Panc1 (cell line): ENCODE measurements around the gene RANBP3.

Experiments
- TF ChIP-seq, protein P1 (sequence below): fragments of 450-650 bp; IDR thresholded peaks from 2 replicates; pipeline ENCODE4 v1.5.1; 2017; ENCODE audit warnings: mild to moderate bottlenecking
- TF ChIP-seq, protein P2 (sequence below), 2 experiments: IDR thresholded peaks; 2 replicates each; pipeline ENCODE4 v1.6.1; 2011 to 2012; ENCODE audit warnings: low read depth in 2 of 2, control low read depth in 1 of 2, low read length in 1 of 2, mild to moderate bottlenecking in 1 of 2, moderate library complexity in 1 of 2; ENCODE audit not compliant: insufficient read depth in 1 of 2

DNA sequence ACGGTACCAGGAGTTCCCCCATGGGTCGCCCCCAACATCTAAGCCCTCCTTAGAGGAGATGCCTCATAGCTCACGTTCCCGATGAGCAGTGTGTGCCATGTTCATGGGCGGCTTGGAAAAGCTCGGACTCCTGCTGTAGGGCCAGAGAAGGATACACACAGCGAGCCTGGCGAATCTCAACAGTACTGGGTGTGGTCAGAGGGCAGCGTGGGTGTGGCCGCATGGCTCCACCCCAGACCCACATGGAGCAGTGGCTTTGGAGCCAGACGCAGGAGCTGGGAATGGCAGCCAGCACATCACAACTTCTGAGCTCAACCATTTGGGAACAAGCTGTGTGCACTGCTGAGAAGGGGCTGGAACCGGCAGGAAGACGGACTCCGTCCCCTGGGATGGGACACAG is 48.3 kb downstream of the RANBP3 start:
- TF ChIP-seq, protein P1, sequence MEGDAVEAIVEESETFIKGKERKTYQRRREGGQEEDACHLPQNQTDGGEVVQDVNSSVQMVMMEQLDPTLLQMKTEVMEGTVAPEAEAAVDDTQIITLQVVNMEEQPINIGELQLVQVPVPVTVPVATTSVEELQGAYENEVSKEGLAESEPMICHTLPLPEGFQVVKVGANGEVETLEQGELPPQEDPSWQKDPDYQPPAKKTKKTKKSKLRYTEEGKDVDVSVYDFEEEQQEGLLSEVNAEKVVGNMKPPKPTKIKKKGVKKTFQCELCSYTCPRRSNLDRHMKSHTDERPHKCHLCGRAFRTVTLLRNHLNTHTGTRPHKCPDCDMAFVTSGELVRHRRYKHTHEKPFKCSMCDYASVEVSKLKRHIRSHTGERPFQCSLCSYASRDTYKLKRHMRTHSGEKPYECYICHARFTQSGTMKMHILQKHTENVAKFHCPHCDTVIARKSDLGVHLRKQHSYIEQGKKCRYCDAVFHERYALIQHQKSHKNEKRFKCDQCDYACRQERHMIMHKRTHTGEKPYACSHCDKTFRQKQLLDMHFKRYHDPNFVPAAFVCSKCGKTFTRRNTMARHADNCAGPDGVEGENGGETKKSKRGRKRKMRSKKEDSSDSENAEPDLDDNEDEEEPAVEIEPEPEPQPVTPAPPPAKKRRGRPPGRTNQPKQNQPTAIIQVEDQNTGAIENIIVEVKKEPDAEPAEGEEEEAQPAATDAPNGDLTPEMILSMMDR: no peak
- TF ChIP-seq, protein P2, sequence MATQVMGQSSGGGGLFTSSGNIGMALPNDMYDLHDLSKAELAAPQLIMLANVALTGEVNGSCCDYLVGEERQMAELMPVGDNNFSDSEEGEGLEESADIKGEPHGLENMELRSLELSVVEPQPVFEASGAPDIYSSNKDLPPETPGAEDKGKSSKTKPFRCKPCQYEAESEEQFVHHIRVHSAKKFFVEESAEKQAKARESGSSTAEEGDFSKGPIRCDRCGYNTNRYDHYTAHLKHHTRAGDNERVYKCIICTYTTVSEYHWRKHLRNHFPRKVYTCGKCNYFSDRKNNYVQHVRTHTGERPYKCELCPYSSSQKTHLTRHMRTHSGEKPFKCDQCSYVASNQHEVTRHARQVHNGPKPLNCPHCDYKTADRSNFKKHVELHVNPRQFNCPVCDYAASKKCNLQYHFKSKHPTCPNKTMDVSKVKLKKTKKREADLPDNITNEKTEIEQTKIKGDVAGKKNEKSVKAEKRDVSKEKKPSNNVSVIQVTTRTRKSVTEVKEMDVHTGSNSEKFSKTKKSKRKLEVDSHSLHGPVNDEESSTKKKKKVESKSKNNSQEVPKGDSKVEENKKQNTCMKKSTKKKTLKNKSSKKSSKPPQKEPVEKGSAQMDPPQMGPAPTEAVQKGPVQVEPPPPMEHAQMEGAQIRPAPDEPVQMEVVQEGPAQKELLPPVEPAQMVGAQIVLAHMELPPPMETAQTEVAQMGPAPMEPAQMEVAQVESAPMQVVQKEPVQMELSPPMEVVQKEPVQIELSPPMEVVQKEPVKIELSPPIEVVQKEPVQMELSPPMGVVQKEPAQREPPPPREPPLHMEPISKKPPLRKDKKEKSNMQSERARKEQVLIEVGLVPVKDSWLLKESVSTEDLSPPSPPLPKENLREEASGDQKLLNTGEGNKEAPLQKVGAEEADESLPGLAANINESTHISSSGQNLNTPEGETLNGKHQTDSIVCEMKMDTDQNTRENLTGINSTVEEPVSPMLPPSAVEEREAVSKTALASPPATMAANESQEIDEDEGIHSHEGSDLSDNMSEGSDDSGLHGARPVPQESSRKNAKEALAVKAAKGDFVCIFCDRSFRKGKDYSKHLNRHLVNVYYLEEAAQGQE (IDR thresholded peaks at IDR 0.05; ENCODE audit: insufficient read depth in 1 of 2, low read depth in 2 of 2, low read length in 1 of 2): no peak
